Stomach (tissue), 9 donors: ENCODE measurements around the gene SIM1. TPM values are rescaled to one million over a fixed set of nuclear protein-coding genes. Genes with fewer than 3 reads are reported as not detected.

ENCODE experiments used
- DNase-seq, 2 donors: peaks; one replicate each; pipeline versions ENCODE4 v3.0.0 to v3.0.0-alpha.2; 2013 to 2019
- H3K27ac ChIP-seq, 5 donors: fragments of 200-600 bp in 4 of 5; sonication (generic) in 4 of 5; one replicate each; pipeline ENCODE4 v1.5.1; 2013 to 2019; ENCODE audit warnings: mild to moderate bottlenecking in 1 of 5, moderate library complexity in 1 of 5
- H3K27me3 ChIP-seq, 3 donors: fragments of 200-600 bp; sonication (generic); one replicate each; pipeline ENCODE4 v1.5.1; 2017 to 2019; ENCODE audit warnings: mixed run types in 1 of 3
- H3K36me3 ChIP-seq, 4 donors: fragments of 200-600 bp; sonication (generic); 1 replicate in 3 of 4; 2 replicates in 1 of 4; pipeline ENCODE4 v1.5.1; 2016 to 2019
- H3K4me1 ChIP-seq, 4 donors: fragments of 200-600 bp; sonication (generic); one replicate each; pipeline ENCODE4 v1.5.1; 2016 to 2019
- H3K4me3 ChIP-seq, 4 donors: fragments of 200-600 bp; sonication (generic) in 3 of 4; one replicate each; pipeline ENCODE4 v1.5.1; 2016 to 2019; ENCODE audit warnings: mild to moderate bottlenecking in 1 of 4
- H3K9me3 ChIP-seq, 4 donors: fragments of 200-600 bp; sonication (generic); one replicate each; pipeline ENCODE4 v1.5.1; 2016 to 2019
- CTCF ChIP-seq, 7 experiments: fragments of 450-650 bp in 4 of 7; fragments of 200-600 bp in 3 of 7; sonication (generic) in 3 of 7; IDR thresholded peaks; one replicate each; pipeline ENCODE4 v1.5.1; 2016 to 2019; ENCODE audit warnings: antibody characterized with exemption in 7 of 7, control low read depth in 2 of 7, mild to moderate bottlenecking in 1 of 7
- EP300 ChIP-seq: sonication (generic); formaldehyde crosslinking; IDR thresholded peaks from one replicate; pipeline ENCODE4 v1.6.1; 2017; ENCODE audit warnings: antibody characterized with exemption
- POLR2A ChIP-seq, 4 donors: fragments of 450-650 bp; IDR thresholded peaks; one replicate each; pipeline ENCODE4 v1.6.1; 2016; ENCODE audit warnings: antibody characterized with exemption in 4 of 4, control low read depth in 2 of 4, mild to moderate bottlenecking in 1 of 4, moderate library complexity in 1 of 4
- POLR2AphosphoS5 ChIP-seq, 3 donors: sonication (generic); formaldehyde crosslinking; IDR thresholded peaks; one replicate each; pipeline ENCODE4 v1.6.1; 2016; ENCODE audit warnings: antibody characterized with exemption in 3 of 3
- WGBS, 5 donors: extraction: QIAGEN DNeasy Blood & Tissue Kit in 3 of 5; methylation state at CpG; one replicate each; pipeline versions ENCODE4 v1.1.5 to v1.1.7; 2013 to 2018; 5-methylcytosine and 5-hydroxymethylcytosine counted together
- intact Hi-C: fragments of 100-400 bp; cut with DNase I; formaldehyde crosslinking; loops from one replicate; pipeline ENCODE4 v1.15.1; 2023; ENCODE audit warnings: low total_unique reads
- polyA plus RNA-seq, 3 donors: library from polyadenylated mRNA; stranded (reverse); fragments of 200-250 nt; gene quantifications; one replicate each; pipeline ENCODE4 v1.2.3, GENCODE V29; 2013
- total RNA-seq, 5 donors: library from RNA; depleted of rRNA; stranded (reverse); fragments of >200 nt; gene quantifications; one replicate each; pipeline versions ENCODE4 v1.1.0 to v1.2.3, GENCODE V29; 2014 to 2016
- donor health status: healthy with polysubstance abuse.
- donor health status: Bipolar disorder and iron deficiency.
- donor health status: healthy.

The SIM1 gene
- total and polyA plus RNA-seq, 8 donors = 0.43 TPM; not detected in 7

GRCh38 chr6:100392423-100392822, 72.3 kb downstream of the SIM1 start:
- Histone ChIP-seq H3K9me3 (no peaks in the 10 kb centered on the region), H3K4me1 (no peaks in the 10 kb centered on the region), H3K36me3 (no peaks in the 10 kb centered on the region), H3K4me3 (no peak overlapping the region), H3K27ac (no peak overlapping the region), H3K27me3 (no peaks in the 10 kb centered on the region)
- TF ChIP-seq CTCF (IDR thresholded peaks at IDR 0.05) = no peak
- WGBS, 5 donors = 87 to 100% (median 95%) methylated on average over 2 of the region's 2 CpGs
- intact Hi-C loops = no loop called here
- no peak for DNase-seq

- H3K9me3 ChIP-seq = no peaks in the 10 kb centered on the region
- H3K27me3 ChIP-seq = no peaks in the 10 kb centered on the region
- no peak overlapping the region for H3K4me3 ChIP-seq
- TF ChIP-seq POLR2A (IDR thresholded peaks at IDR 0.05) (no peak), EP300 (no peak)
- 48 to 57% (median 50%) methylated on average over 3 of the region's 3 CpGs for WGBS, 5 donors
- no peaks in the 10 kb centered on the region for H3K4me1 ChIP-seq
- intact Hi-C loops = no loop called here
- no peak for DNase-seq
- no peaks in the 10 kb centered on the region for H3K36me3 ChIP-seq
- no peak overlapping the region for H3K27ac ChIP-seq
Observed at GRCh38 chr6:100388868-100389519, 75.7 kb downstream of the SIM1 start.

GRCh38 chr6:100382767-100383195, 81.9 kb downstream of the SIM1 start:
- intact Hi-C loops = no loop called here
- 75 to 79% (median 76%) methylated on average over 5 of the region's 5 CpGs for WGBS, 5 donors
- H3K9me3 ChIP-seq = no peaks in the 10 kb centered on the region
- H3K27ac ChIP-seq = no peak overlapping the region
- no peak for DNase-seq
- H3K4me1 ChIP-seq = no peaks in the 10 kb centered on the region
- H3K27me3 ChIP-seq = no peaks in the 10 kb centered on the region
- TF ChIP-seq CTCF (IDR thresholded peaks at IDR 0.05) (no peak), EP300 (no peak), POLR2A (IDR thresholded peaks at IDR 0.05) (no peak), POLR2AphosphoS5 (IDR thresholded peaks at IDR 0.05) (no peak)
- H3K36me3 ChIP-seq = no peaks in the 10 kb centered on the region
- no peak overlapping the region for H3K4me3 ChIP-seq

DNA sequence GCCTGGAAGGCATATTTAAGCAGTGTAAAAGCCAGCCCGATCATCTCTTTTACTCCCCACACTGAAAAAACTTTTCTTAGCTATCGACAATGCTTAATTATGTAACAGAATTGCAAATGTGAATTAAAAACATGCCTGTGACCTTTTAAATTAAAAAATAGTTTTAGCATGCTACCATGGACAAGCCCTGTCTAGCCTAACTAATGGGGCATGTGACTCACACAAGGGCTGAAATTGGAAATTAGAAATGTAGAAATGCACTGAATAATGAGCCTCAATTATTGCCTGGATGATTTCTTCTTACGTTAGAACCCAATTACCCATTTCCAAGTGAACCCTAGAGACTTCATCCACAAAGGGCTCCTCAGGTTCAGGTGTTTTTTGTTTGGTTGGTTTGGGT, 82.7 kb downstream of the SIM1 start:
- Histone ChIP-seq H3K36me3 (no peaks in the 10 kb centered on the region), H3K27ac (no peak overlapping the region), H3K4me3 (no peak overlapping the region), H3K4me1 (no peaks in the 10 kb centered on the region), H3K27me3 (no peaks in the 10 kb centered on the region), H3K9me3 (no peaks in the 10 kb centered on the region)
- no peak for DNase-seq
- intact Hi-C loops = no loop called here
- 49 to 73% (median 56%) methylated on average over 3 of the region's 3 CpGs for WGBS, 5 donors
- TF ChIP-seq POLR2AphosphoS5 (IDR thresholded peaks at IDR 0.05) = no peak
- TF ChIP-seq EP300 = no peak
- TF ChIP-seq CTCF (IDR thresholded peaks at IDR 0.05) = no peak
- no peak for TF ChIP-seq POLR2A (IDR thresholded peaks at IDR 0.05)

DNA sequence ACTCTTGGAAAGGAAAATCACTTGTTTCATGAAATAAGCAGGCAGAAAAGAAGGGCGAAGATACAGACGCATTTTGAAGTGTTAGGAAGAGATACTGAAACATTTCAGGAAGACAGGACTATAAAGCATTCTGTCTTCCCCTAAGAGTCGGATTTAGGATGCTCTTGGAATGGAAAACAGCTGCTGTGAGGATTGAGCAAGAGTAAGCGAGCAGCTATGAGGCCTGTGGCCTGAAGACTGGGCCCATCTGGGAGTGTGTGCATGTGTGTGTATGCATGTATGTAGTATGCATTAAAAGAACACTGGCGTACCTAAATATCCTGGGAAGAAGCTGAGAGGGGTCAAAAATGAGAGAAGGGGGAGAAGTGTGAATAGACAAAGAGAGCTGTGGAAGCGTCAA, 83.6 kb downstream of the SIM1 start:
- Histone ChIP-seq H3K36me3 (no peaks in the 10 kb centered on the region), H3K4me1 (no peaks in the 10 kb centered on the region), H3K27me3 (no peaks in the 10 kb centered on the region), H3K27ac (no peak overlapping the region), H3K4me3 (no peak overlapping the region), H3K9me3 (no peaks in the 10 kb centered on the region)
- WGBS, 5 donors = 67 to 85% (median 80%) methylated on average over 6 of the region's 6 CpGs
- DNase-seq = no peak
- intact Hi-C loops = no loop called here
- TF ChIP-seq POLR2A (IDR thresholded peaks at IDR 0.05) (no peak), CTCF (IDR thresholded peaks at IDR 0.05) (no peak), EP300 (no peak), POLR2AphosphoS5 (IDR thresholded peaks at IDR 0.05) (no peak)
